GM13976 (cell line): ENCODE measurements around the gene ANKRD49.
A peak's percentile ranks its signal among the peaks of the same experiment; 100 is the strongest.

Experiments used
- DNase-seq: peaks from one replicate; pipeline ENCODE4 v3.0.0; 2012; ENCODE audit warnings: low spot score
- CTCF ChIP-seq: IDR thresholded peaks from 2 replicates; pipeline ENCODE4 v1.5.1; 2012; ENCODE audit warnings: borderline replicate concordance, mild to moderate bottlenecking; ENCODE audit not compliant: insufficient read depth; ENCODE audit errors: extremely low read depth, missing control alignments, control extremely low read depth
- in situ Hi-C: fragments of 300-500 bp; cut with MboI; formaldehyde crosslinking; loops from one replicate; pipeline ENCODE4 v1.12.0; 2022; ENCODE audit warnings: low sequenced_read_pairs, mixed read lengths, inconsistent platforms; ENCODE audit not compliant: unreplicated experiment

ANKRD49 gene

GRCh38 chr11:94472916-94473799, 20.6 kb upstream of the ANKRD49 start:
- no peak for TF ChIP-seq CTCF
- DNase-seq: peak; percentile 44
- in situ Hi-C loops: no loop called here

GRCh38 chr11:94477624-94478023, 16.2 kb upstream of the ANKRD49 start:
- in situ Hi-C loops: no loop called here
- DNase-seq: no peak
- TF ChIP-seq CTCF: no peak

GRCh38 chr11:94481342-94481741, 12.4 kb upstream of the ANKRD49 start:
- DNase-seq: no peak
- in situ Hi-C loops: no loop called here
- TF ChIP-seq CTCF: no peak

- in situ Hi-C loops: no loop called here
- no peak for DNase-seq
- no peak for TF ChIP-seq CTCF
These were observed 7.7 kb upstream of the ANKRD49 start for GRCh38 chr11:94486068-94486467.

GRCh38 chr11:94494126-94494680, 419 bp downstream of the ANKRD49 start:
- no peak for DNase-seq
- no peak for TF ChIP-seq CTCF
- in situ Hi-C loops: no loop called here

- no peak for TF ChIP-seq CTCF
- in situ Hi-C loops: loop anchor here (10.0 to 25.0 kb wide), 3 partner anchors 175 to 588 kb away; no protein-coding TSS in a partner anchor
- DNase-seq: no peak
These were observed 6.4 kb downstream of the ANKRD49 start for GRCh38 chr11:94500181-94500580.

- DNase-seq: no peak
- TF ChIP-seq CTCF: no peak
- in situ Hi-C loops: loop anchor here (10.0 to 25.0 kb wide), 3 partner anchors 177 to 589 kb away; no protein-coding TSS in a partner anchor
These were observed 7.7 kb downstream of the ANKRD49 start for GRCh38 chr11:94501522-94501921.
